GM12874 (cell line): ENCODE measurements around the gene PITHD1.
A peak's percentile ranks its signal among the peaks of the same experiment; 100 is the strongest.

ENCODE experiments used
- CTCF ChIP-seq: IDR thresholded peaks from 2 replicates; pipeline ENCODE4 v1.5.1; 2011; ENCODE audit warnings: low read depth, mild to moderate bottlenecking, control low read depth, low read length, moderate library complexity; ENCODE audit not compliant: insufficient read depth

PITHD1 gene

GRCh38 chr1:23793018-23793781 is 15.0 kb downstream of the PITHD1 start:
- no peak for TF ChIP-seq CTCF

GRCh38 chr1:23793861-23794731 is 15.9 kb downstream of the PITHD1 start:
- no peak for TF ChIP-seq CTCF

- no peak for TF ChIP-seq CTCF
Observed at GRCh38 chr1:23795676-23796465, 17.7 kb downstream of the PITHD1 start.

- no peak for TF ChIP-seq CTCF
Observed at GRCh38 chr1:23796466-23797271, 18.5 kb downstream of the PITHD1 start.

- no peak for TF ChIP-seq CTCF
Observed at GRCh38 chr1:23797478-23798448, 19.5 kb downstream of the PITHD1 start.

- peak; percentile 44; the same call in 1 of the 2 replicates for TF ChIP-seq CTCF
Observed at GRCh38 chr1:23798662-23799142, 20.5 kb downstream of the PITHD1 start.
